ENCODE data around the gene CWF19L1. TPM values are rescaled to one million over a fixed set of nuclear protein-coding genes. Genes with fewer than 3 reads are reported as not detected.

The CWF19L1 gene
- total RNA-seq, 1 experiment from 2014 or later = 38.0 TPM

DNA sequence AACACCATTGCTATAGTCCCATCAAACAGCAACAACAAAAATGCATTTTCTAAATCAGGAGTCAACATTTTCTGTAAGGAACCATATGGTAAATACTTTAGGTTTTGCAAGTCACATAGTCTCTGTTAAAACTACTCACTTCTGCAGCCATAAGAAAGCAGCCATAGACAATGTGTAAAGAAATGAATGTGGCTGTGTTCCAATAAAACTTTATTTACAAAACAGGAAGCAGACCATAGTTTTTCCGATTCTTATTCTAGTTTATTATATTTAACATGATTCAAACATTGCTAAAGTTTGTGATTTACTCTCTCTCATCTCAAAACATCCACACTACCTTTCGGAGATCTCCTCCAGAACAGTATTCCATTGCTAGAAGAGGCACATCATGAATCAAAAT lies 44.9 kb downstream of the CWF19L1 start:
- Histone ChIP-seq H2BK20ac (ENCODE audit: low read depth, low read length, poor library complexity, severe bottlenecking) (no peak overlapping the region), H3K18ac (ENCODE audit: insufficient read length, low read depth, low read length) (no peak overlapping the region), H3K27ac (ENCODE audit: insufficient read length, low read depth, low read length) (no peak overlapping the region), H3K4me1 (ENCODE audit: insufficient read depth, low read length) (no peaks in the 10 kb centered on the region), H3K9me3 (ENCODE audit: control insufficient read depth, low read depth, low read length) (no peaks in the 10 kb centered on the region), H3K27me3 (ENCODE audit: insufficient read depth, low read length) (no peaks in the 10 kb centered on the region), H3K14ac (ENCODE audit: insufficient read depth, low read length) (no peak overlapping the region), H3K79me2 (ENCODE audit: insufficient read depth, low read length) (peaks cover 3% of the 10 kb centered on the region; the same call in 1 of the 2 replicates), H3K23ac (ENCODE audit: insufficient read length, low read depth, low read length) (no peak overlapping the region), H2BK120ac (ENCODE audit: low read depth, low read length, poor library complexity, severe bottlenecking) (no peak overlapping the region), H3K56ac (ENCODE audit: insufficient read length, low read depth, low read length) (no peak overlapping the region), H3K4ac (ENCODE audit: low read depth, low read length) (no peak overlapping the region), H4K91ac (ENCODE audit: insufficient read length, low read depth, low read length) (no peak overlapping the region), H4K5ac (ENCODE audit: insufficient read length, low read depth, low read length) (no peak overlapping the region), H4K8ac (replicated peaks; ENCODE audit: insufficient read length, low read depth, low read length) (no peak overlapping the region), H3K79me1 (ENCODE audit: insufficient read depth, low read depth, low read length, poor library complexity, severe bottlenecking) (peaks cover 2% of the 10 kb centered on the region), H2AK5ac (ENCODE audit: insufficient read length, low read length) (no peak overlapping the region), H2AFZ (ENCODE audit: low read length) (no peak overlapping the region), H3K4me2 (ENCODE audit: insufficient read depth, insufficient read length, low read length) (no peak overlapping the region), H2BK12ac (ENCODE audit: insufficient read length, low read depth, low read length) (no peak overlapping the region), H3T11ph (ENCODE audit: low read length) (no peak overlapping the region), H2BK15ac (ENCODE audit: low read depth, low read length) (no peak overlapping the region), H3K9ac (ENCODE audit: extremely low read depth, insufficient read length, low read length) (no peak overlapping the region), H3K23me2 (ENCODE audit: insufficient read length, low read depth, low read length, poor library complexity, severe bottlenecking) (no peaks in the 10 kb centered on the region), H2BK5ac (ENCODE audit: insufficient read length, low read length) (no peak overlapping the region), H4K20me1 (ENCODE audit: control insufficient read depth, insufficient read depth, insufficient read length) (no peaks in the 10 kb centered on the region)
- Mint-ChIP-seq H3K4me3 (no peak overlapping the region), H3K9me3 (no peaks in the 10 kb centered on the region), H3K27ac (no peak overlapping the region), H3K4me1 (no peaks in the 10 kb centered on the region), H3K36me3 (ENCODE audit: insufficient read depth in 1 of 3, low read depth in 3 of 3) (peaks cover 10 to 63% (median 48%) of the 10 kb centered on the region in 3 experiments; a peak in 6 of 7 replicates), H3K27me3 (ENCODE audit: low read depth) (no peaks in the 10 kb centered on the region)
- DNase-seq = no peak
- no peak for TF ChIP-seq CTCF (conservative IDR thresholded peaks at IDR 0.05)
- WGBS (ENCODE audit: extremely low coverage, insufficient read length, low lambda C conversion rate) = no CpG with 5 or more reads among the region's 2 CpGs
